H54 (cell line): ENCODE results near the gene CCDC127.
"Not testable (repeated sequence)": the region's sequence is repeated elsewhere in the genome, so short reads cannot be mapped to it uniquely, and the experiment has no call there.

ENCODE experiments used
- DNase-seq: peaks from one replicate; pipeline ENCODE4 v3.0.0; 2011; ENCODE audit warnings: low spot score, mixed read lengths; ENCODE audit not compliant: insufficient read length
- FAIRE-seq: peaks from 3 replicates; lab custom pipeline; 2011; peaks lifted over from hg19 to GRCh38; lab: Jason Lieb, UNC
- POLR2A ChIP-seq: IDR thresholded peaks from 2 replicates; pipeline ENCODE4 v1.6.1; 2011; ENCODE audit warnings: low read depth, mild to moderate bottlenecking, low read length

Gene CCDC127

DNA sequence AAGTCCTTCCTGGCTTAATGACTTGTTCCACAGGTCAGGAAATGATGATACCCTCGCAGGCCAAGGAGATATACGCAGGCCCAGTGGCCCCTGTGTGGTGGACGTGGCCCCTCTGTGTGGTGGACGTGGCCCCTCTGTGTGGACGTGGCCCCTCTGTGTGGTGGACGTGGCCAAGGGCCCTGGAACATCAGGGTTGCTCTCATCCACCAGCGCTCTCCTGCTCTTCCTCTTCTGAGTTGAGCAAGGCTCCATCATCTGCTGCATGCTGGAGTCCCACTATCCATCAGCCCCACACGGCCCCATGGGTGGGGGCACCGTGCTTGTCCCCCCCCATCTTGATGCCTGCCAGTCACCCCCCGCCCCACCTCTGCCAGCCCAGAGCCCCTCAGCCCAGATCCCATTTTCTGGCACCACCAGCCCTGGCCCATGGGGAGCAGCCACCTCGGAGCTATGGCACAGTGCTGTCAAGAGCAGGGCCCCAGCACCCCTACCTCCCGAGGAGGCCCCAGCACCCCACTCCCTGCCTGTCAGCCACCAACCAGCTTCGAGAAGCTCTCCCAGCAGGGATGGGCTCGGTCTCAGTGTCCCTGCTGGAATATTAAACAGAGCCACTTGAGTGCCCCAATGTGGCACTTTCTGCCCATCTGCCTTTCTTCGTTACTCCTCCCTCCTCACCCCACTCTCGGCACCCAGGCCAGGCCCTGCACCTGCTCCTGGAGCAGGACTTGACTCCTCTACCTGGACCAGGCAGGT is 18.6 kb downstream of the CCDC127 start:
- DNase-seq: no peak
- no peak for FAIRE-seq
- TF ChIP-seq POLR2A: no peak

GRCh38 chr5:198516-199196 is 19.3 kb downstream of the CCDC127 start:
- DNase-seq: no peak
- no peak for TF ChIP-seq POLR2A
- FAIRE-seq: no peak

- FAIRE-seq (no peak), DNase-seq (no peak)
- no peak for TF ChIP-seq POLR2A
These were observed 20.0 kb downstream of the CCDC127 start for GRCh38 chr5:197892-198489.

- not testable (repeated sequence) for DNase-seq, FAIRE-seq
These were observed 20.9 kb downstream of the CCDC127 start for GRCh38 chr5:197031-197430.

DNA sequence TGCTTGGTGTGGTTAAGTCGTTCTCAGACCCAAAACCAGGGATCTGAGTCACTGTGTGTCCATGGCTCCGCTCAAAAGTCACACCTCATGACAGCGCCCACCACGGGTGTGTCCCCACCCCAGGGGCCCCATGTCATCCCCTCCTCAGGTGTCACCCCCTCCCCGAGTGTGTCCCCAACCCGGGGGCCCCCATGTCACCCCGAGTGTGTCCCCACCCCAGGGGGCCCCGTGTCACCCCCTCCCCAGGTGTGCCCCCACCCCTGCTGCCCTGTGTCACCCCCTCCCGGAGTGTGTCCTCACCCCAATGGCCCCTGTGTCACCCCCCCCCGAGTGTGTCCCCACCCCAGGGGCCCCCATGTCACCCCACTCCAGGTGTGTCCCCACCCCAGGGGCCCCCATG is 21.6 kb downstream of the CCDC127 start:
- no peak for FAIRE-seq
- no peak for DNase-seq
- no peak for TF ChIP-seq POLR2A

- FAIRE-seq (no peak), DNase-seq (no peak)
- no peak for TF ChIP-seq POLR2A
These were observed 22.4 kb downstream of the CCDC127 start for GRCh38 chr5:195401-196160.

DNA sequence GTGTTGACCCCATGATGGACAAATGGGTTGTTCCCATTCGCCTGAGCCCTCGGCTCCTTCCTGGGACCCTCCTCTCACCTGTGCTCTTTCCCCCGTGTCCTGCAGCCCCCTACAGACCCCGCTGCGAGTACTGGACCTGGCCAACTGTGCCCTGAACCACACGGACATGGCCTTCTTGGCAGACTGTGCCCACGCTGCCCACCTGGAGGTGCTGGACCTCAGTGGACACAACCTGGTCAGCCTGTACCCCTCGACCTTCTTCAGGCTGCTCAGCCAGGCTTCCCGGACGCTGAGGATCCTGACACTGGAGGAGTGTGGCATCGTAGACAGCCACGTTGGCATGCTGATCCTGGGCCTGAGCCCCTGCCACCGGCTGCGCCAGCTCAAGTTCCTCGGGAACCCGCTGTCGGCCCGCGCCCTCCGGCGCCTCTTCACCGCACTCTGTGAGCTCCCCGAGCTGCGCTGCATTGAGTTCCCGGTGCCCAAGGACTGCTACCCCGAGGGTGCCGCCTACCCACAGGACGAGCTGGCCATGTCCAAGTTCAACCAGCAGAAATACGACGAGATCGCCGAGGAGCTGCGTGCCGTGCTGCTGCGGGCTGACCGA is 23.2 kb downstream of the CCDC127 start:
- no peak for DNase-seq
- FAIRE-seq: no peak
- no peak for TF ChIP-seq POLR2A

- TF ChIP-seq POLR2A: no peak
- no peak for DNase-seq
- FAIRE-seq: no peak
These were observed 23.9 kb downstream of the CCDC127 start for GRCh38 chr5:194102-194501.

GRCh38 chr5:192970-193831 is 24.8 kb downstream of the CCDC127 start:
- DNase-seq (no peak), FAIRE-seq (no peak)
- TF ChIP-seq POLR2A: no peak

DNA sequence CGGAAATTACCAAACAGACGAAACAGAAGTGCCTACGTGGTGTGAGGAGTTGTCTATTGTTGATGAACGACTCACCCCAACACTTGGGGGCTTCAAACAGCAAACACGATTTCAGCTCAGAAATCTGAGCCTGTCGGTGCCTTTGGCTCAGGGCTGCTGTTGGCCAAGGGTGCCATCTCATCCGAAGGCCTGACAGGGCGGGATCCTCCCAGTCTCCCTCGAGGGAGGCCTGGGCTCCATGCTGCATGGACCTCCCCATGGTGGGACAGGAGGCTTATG is 25.3 kb downstream of the CCDC127 start:
- DNase-seq: no peak
- TF ChIP-seq POLR2A: no peak
- no peak for FAIRE-seq

- TF ChIP-seq POLR2A: no peak; the same call in 1 of the 2 replicates
- FAIRE-seq: no peak
- DNase-seq: no peak
These were observed 25.8 kb downstream of the CCDC127 start for GRCh38 chr5:191949-192690.
